Ishikawa (cell line): ENCODE measurements around the gene ABCB6.
A peak's percentile ranks its signal among the peaks of the same experiment; 100 is the strongest.

Source experiments
- CEBPB ChIP-seq: IDR thresholded peaks from 2 replicates; pipeline ENCODE4 v1.6.1; 2012
- CREB1 ChIP-seq: IDR thresholded peaks from 2 replicates; pipeline ENCODE4 v1.6.1; 2012; ENCODE audit warnings: low read depth
- EGR1 ChIP-seq: IDR thresholded peaks from 2 replicates; pipeline ENCODE4 v1.6.1; 2012
- EP300 ChIP-seq: IDR thresholded peaks from 2 replicates; pipeline ENCODE4 v1.6.1; 2012; ENCODE audit warnings: borderline replicate concordance
- FOXM1 ChIP-seq: IDR thresholded peaks from 2 replicates; pipeline ENCODE4 v1.6.1; 2012; ENCODE audit warnings: low read depth, borderline replicate concordance
- NFIC ChIP-seq: IDR thresholded peaks from 2 replicates; pipeline ENCODE4 v1.6.1; 2012
- RAD21 ChIP-seq: IDR thresholded peaks from 2 replicates; pipeline ENCODE4 v1.6.1; 2012; ENCODE audit warnings: low read depth
- TAF1 ChIP-seq: IDR thresholded peaks from 2 replicates; pipeline ENCODE4 v1.6.1; 2012; ENCODE audit warnings: low read depth, mild to moderate bottlenecking
- TCF12 ChIP-seq: IDR thresholded peaks from 2 replicates; pipeline ENCODE4 v1.6.1; 2012; ENCODE audit warnings: low read depth
- TEAD4 ChIP-seq: IDR thresholded peaks from 2 replicates; pipeline ENCODE4 v1.6.1; 2012
- YY1 ChIP-seq: IDR thresholded peaks from 2 replicates; pipeline ENCODE4 v1.6.1; 2012; ENCODE audit warnings: low read depth
- ZBTB7A ChIP-seq: IDR thresholded peaks from 2 replicates; pipeline ENCODE4 v1.6.1; 2012; ENCODE audit warnings: low read depth
- TF ChIP-seq, protein P1 (sequence below): IDR thresholded peaks from 2 replicates; pipeline ENCODE4 v1.6.1; 2012
- TF ChIP-seq, protein P2 (sequence below): IDR thresholded peaks from 2 replicates; pipeline ENCODE4 v1.6.1; 2012
- TF ChIP-seq, protein P3 (sequence below): IDR thresholded peaks from 2 replicates; pipeline ENCODE4 v1.6.1; 2012; ENCODE audit warnings: low read depth, mild to moderate bottlenecking

The ABCB6 gene

DNA sequence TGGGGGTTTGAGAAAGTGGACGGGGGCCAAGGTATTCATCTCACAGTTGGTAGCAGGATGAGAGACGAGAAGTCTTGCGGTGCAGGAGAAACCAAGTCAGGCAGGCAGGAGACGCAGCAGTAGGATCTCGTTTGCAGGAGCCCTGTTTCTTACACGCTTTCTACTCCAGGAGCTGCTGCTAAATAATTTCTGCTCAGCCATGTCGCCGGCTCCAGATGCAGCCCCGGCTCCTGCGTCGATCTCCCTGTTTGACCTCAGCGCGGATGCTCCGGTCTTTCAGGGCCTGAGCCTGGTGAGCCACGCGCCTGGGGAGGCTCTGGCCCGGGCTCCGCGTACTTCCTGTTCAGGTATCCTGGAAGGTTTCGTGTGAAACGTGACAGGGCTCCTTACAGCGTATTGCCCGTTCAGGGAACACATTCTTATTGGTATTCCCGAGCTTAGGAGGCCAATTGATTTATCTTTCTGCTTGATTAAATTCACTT, 11.3 kb upstream of the ABCB6 start:
- TF ChIP-seq NFIC (no peak), ZBTB7A (no peak), CREB1 (no peak), TEAD4 (no peak), TAF1 (no peak), CEBPB (no peak), EGR1 (no peak), FOXM1 (no peak), EP300 (no peak), TCF12 (no peak), RAD21 (no peak), YY1 (no peak)
- TF ChIP-seq, protein P1, sequence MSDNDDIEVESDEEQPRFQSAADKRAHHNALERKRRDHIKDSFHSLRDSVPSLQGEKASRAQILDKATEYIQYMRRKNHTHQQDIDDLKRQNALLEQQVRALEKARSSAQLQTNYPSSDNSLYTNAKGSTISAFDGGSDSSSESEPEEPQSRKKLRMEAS = no peak; the same call in 1 of the 2 replicates
- TF ChIP-seq, protein P2, sequence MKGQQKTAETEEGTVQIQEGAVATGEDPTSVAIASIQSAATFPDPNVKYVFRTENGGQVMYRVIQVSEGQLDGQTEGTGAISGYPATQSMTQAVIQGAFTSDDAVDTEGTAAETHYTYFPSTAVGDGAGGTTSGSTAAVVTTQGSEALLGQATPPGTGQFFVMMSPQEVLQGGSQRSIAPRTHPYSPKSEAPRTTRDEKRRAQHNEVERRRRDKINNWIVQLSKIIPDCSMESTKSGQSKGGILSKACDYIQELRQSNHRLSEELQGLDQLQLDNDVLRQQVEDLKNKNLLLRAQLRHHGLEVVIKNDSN = no peak
- TF ChIP-seq, protein P3, sequence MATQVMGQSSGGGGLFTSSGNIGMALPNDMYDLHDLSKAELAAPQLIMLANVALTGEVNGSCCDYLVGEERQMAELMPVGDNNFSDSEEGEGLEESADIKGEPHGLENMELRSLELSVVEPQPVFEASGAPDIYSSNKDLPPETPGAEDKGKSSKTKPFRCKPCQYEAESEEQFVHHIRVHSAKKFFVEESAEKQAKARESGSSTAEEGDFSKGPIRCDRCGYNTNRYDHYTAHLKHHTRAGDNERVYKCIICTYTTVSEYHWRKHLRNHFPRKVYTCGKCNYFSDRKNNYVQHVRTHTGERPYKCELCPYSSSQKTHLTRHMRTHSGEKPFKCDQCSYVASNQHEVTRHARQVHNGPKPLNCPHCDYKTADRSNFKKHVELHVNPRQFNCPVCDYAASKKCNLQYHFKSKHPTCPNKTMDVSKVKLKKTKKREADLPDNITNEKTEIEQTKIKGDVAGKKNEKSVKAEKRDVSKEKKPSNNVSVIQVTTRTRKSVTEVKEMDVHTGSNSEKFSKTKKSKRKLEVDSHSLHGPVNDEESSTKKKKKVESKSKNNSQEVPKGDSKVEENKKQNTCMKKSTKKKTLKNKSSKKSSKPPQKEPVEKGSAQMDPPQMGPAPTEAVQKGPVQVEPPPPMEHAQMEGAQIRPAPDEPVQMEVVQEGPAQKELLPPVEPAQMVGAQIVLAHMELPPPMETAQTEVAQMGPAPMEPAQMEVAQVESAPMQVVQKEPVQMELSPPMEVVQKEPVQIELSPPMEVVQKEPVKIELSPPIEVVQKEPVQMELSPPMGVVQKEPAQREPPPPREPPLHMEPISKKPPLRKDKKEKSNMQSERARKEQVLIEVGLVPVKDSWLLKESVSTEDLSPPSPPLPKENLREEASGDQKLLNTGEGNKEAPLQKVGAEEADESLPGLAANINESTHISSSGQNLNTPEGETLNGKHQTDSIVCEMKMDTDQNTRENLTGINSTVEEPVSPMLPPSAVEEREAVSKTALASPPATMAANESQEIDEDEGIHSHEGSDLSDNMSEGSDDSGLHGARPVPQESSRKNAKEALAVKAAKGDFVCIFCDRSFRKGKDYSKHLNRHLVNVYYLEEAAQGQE = no peak

DNA sequence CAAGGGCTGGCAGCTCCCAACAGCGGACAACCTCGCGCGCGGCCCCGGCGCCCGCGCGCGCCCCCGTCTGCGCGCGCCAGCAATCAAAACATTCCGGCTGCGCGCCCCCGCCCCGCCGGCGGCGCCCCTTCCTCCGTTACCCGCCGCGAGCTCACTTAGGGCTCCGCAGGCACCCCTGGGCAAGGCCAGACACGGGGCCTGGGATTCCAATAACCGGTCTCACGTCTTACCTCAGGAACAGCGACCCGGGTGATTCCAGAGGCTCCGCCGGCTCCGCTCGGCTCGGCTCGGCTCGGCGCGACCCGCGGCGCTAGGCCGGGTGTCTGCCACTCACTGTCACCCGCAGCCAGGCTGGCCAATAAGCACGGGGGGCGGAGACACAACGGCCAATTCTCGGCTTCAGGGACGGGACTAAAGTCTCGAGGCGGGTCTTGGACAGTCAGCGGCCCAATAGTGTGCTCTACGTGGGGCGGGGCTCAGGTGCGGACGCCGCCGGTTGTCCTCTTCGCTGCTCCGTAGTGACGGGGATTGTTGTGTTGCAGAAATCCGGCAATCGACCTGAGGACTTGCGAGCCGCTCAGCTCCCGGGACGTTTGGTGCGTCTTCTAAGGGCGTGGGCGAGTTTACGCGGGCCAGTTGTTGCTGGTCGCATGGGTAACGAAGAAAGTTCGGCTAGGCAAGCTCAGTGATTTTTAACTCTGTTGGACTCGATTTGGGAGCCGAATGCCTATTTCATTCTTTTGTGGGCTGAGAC, 10.7 kb upstream of the ABCB6 start, which contains the start of the genes ANKZF1 and ATG9A:
Gene ANKZF1 (plus strand): TSS at position 502 of the 754 bp plus-strand sequence. CDS start 452 bp downstream, outside the sequence.
Gene ATG9A (minus strand): TSS at position 332 of the 754 bp plus-strand sequence. CDS start 1,612 bp downstream, outside the sequence.
- TF ChIP-seq TAF1 (peak; percentile 76), TEAD4 (0 out of 2 replicates have a peak, but pooled peaks have one; percentile 14), ZBTB7A (no peak; the same call in 1 of the 2 replicates), YY1 (no peak), EGR1 (peak; percentile 77), FOXM1 (no peak), TCF12 (peak; percentile 47; the same call in 1 of the 2 replicates), CREB1 (peak; percentile 74), EP300 (no peak; the same call in 1 of the 2 replicates), CEBPB (peak; percentile 44), NFIC (peak; percentile 37; the same call in 1 of the 2 replicates), RAD21 (0 out of 2 replicates have a peak, but pooled peaks have one; percentile 6)
- TF ChIP-seq, protein P2 = 0 out of 2 replicates have a peak, but pooled peaks have one; percentile 6
- TF ChIP-seq, protein P1 = no peak; the same call in 1 of the 2 replicates
- TF ChIP-seq, protein P3 = no peak

DNA sequence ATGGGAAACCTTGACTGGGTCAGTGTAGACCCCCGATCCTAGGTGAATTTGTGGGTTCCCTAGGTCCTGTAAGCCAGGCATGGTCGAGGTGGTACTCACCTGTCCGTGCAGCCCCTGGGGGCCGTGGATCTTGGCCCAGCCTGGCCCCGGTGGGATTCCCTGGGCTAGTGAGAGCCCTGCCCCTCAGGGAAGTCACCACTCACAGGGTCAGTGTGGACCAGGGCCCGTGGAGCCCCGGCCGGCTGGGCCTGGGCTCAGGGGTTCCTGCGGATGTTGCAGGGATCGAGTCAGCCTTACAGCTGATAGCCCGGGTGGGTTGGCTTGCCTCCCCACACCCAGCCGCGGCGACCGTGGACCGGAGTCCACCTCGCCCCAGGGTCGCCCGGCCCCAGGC, 10.2 kb upstream of the ABCB6 start:
- TF ChIP-seq TCF12 = no peak
- no peak for TF ChIP-seq FOXM1
- TF ChIP-seq NFIC = no peak
- TF ChIP-seq RAD21 = no peak
- TF ChIP-seq, protein P3 = no peak
- no peak for TF ChIP-seq EGR1
- no peak for TF ChIP-seq TEAD4
- TF ChIP-seq CEBPB = no peak
- no peak for TF ChIP-seq EP300
- no peak for TF ChIP-seq CREB1
